Mucosa of descending colon (tissue), 3 donors: ENCODE measurements around the gene PHF13. TPM values are rescaled to one million over a fixed set of nuclear protein-coding genes. Genes with fewer than 3 reads are reported as not detected.

Experiments used
- ATAC-seq: fragments of 200-7000 bp; cut with Tn5 transposase; one replicate; pipeline ENCODE4 v1.9.1; 2020; ENCODE audit warnings: mild to moderate bottlenecking, moderate library complexity
- DNase-seq, 3 donors: peaks; one replicate each; pipeline ENCODE4 v3.0.0-alpha.2; 2020
- H3K36me3 ChIP-seq: fragments of 200-600 bp; one replicate; pipeline ENCODE4 v1.8.0; 2021; ENCODE audit warnings: low read depth, mild to moderate bottlenecking
- H3K4me1 ChIP-seq: fragments of 200-600 bp; one replicate; pipeline ENCODE4 v1.8.0; 2021; ENCODE audit warnings: low read depth, mild to moderate bottlenecking
- H3K4me3 ChIP-seq: fragments of 200-600 bp; one replicate; pipeline ENCODE4 v1.8.0; 2021; ENCODE audit warnings: mild to moderate bottlenecking
- H3K9me3 ChIP-seq: fragments of 200-600 bp; one replicate; pipeline ENCODE4 v1.8.0; 2021; ENCODE audit warnings: mild to moderate bottlenecking
- intact Hi-C, 2 donors: fragments of 100-400 bp; cut with DNase I in 1 of 2; cut with micrococcal nuclease in 1 of 2; formaldehyde crosslinking; loops; one replicate each; pipeline versions ENCODE4 v1.11.0 to v1.11.1; 2022; cut with DNase I, micrococcal nuclease
- total RNA-seq, 3 donors: library from RNA; stranded (reverse); fragmentation: NEBNext Ultra II Directional in 2 of 3; extraction: Animal tissue kit (Norgen Biotek cat#: 25700) in 2 of 3; gene quantifications; one replicate each; pipeline versions ENCODE4 v1.2.1 to v1.2.4, GENCODE V29; 2021 to 2023
- TF ChIP-seq, protein P1 (sequence below): fragments of 200-600 bp; IDR thresholded peaks from one replicate; pipeline ENCODE4 v1.8.0; 2022; ENCODE audit warnings: antibody characterized with exemption, mild to moderate bottlenecking
- donor health status: DM: no; HTN: no; CAD: no; lungs with moderate emphysema.
- donor health status: DM: no; HTN: no; CAD: no.
- donor health status: DM: no; HTN: yes; CAD: no.

PHF13 gene
- total RNA-seq, 3 donors from 2014 or later: 6.6 to 21.5 (median 8.9) TPM

DNA sequence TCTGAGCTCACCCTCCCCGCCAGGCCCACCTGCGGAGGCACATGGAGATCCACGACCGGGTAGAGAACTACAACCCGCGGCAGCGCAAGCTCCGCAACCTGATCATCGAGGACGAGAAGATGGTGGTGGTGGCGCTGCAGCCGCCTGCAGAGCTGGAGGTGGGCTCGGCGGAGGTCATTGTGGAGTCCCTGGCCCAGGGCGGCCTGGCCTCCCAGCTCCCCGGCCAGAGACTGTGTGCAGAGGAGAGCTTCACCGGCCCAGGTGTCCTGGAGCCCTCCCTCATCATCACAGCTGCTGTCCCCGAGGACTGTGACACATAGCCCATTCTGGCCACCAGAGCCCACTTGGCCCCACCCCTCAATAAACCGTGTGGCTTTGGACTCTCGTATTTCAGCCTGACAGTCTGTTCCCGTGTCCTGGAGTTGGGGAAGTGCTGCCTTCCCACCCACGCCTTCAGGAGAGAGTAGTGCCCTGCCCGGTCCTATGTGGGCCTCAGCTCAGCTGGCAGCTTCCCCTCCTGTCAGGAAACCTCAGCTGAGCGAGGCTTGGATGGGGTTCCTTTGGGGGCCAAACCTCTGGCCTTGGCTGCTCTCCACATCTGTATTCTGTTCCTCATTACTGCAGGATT, 24.5 kb upstream of the PHF13 start:
- Histone ChIP-seq H3K4me3 (no peak overlapping the region), H3K4me1 (no peaks in the 10 kb centered on the region), H3K9me3 (no peaks in the 10 kb centered on the region), H3K36me3 (peaks cover 4% of the 10 kb centered on the region)
- intact Hi-C loops: no loop called here
- ATAC-seq (no peak), DNase-seq (no peak)
- TF ChIP-seq, protein P1, sequence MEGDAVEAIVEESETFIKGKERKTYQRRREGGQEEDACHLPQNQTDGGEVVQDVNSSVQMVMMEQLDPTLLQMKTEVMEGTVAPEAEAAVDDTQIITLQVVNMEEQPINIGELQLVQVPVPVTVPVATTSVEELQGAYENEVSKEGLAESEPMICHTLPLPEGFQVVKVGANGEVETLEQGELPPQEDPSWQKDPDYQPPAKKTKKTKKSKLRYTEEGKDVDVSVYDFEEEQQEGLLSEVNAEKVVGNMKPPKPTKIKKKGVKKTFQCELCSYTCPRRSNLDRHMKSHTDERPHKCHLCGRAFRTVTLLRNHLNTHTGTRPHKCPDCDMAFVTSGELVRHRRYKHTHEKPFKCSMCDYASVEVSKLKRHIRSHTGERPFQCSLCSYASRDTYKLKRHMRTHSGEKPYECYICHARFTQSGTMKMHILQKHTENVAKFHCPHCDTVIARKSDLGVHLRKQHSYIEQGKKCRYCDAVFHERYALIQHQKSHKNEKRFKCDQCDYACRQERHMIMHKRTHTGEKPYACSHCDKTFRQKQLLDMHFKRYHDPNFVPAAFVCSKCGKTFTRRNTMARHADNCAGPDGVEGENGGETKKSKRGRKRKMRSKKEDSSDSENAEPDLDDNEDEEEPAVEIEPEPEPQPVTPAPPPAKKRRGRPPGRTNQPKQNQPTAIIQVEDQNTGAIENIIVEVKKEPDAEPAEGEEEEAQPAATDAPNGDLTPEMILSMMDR: no peak

DNA sequence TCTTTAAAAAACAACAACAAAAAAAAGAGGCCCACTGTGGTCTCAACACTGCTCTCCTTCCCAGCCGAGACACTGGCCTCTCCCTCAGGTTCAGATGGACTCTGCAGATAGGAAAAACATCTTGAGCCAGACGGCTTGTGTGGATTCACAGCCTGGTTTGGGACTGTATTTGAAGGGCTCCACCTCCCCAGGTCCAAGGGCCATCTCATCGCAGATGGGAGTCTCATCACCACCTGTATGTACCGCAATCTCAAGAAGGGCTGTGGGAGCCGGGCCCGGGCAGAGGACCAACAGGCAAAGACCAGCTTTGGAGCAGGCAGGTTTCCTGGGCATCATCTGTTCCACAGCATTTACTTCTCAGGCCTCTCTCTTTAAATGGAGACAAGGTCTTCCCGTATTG, 23.5 kb upstream of the PHF13 start:
- Histone ChIP-seq H3K4me1 (no peaks in the 10 kb centered on the region), H3K9me3 (no peaks in the 10 kb centered on the region), H3K36me3 (peaks cover 4% of the 10 kb centered on the region), H3K4me3 (no peak overlapping the region)
- no peak for DNase-seq
- TF ChIP-seq, protein P1: no peak
- ATAC-seq: no peak
- intact Hi-C loops: no loop called here

DNA sequence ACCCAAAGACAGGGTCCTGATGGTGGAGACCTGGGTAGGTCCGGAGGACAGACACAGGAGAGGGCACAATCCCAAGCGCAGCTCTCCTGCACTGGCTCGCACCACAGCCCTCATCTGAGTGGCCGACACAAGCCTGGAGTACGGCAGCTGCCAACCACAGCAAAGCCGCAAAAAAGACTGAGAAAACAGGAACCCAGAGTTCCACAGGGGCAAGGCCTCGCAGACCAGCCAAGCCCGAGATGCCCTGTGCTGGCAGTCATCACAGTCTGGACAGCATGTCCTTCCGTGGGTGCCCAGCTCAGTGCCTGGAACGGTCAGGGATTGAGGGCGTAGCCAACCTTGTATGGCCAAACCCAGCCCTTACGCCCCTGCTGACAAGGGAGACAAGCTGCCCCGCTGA, 22.3 kb upstream of the PHF13 start:
- H3K36me3 ChIP-seq: peaks cover 4% of the 10 kb centered on the region
- H3K9me3 ChIP-seq: no peaks in the 10 kb centered on the region
- H3K4me1 ChIP-seq: no peaks in the 10 kb centered on the region
- TF ChIP-seq, protein P1: no peak
- intact Hi-C loops: no loop called here
- ATAC-seq (peak; percentile 5), DNase-seq (no peak)
- no peak overlapping the region for H3K4me3 ChIP-seq

DNA sequence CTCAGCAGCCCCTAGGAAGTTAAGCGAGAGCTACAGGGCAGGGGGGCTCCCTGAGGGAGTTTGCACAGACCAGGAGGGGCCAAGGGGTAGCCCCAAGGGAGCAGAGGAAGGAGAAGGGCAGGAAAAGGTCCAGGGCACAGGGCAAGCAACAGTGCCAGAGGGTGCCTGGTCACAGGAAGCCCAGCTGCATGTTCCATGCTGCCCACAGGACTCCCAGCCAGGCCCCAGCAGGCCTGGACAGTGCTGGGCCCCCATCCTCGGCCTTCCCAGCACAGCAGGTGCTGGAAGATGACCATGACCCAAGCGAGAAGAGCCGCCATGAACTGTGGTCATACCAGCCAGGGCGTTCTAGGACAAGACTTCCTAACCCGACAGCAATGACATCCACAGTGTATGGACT, 21.9 kb upstream of the PHF13 start:
- Histone ChIP-seq H3K4me3 (no peak overlapping the region), H3K4me1 (no peaks in the 10 kb centered on the region), H3K9me3 (no peaks in the 10 kb centered on the region), H3K36me3 (peaks cover 4% of the 10 kb centered on the region)
- TF ChIP-seq, protein P1: no peak
- intact Hi-C loops: no loop called here
- DNase-seq (no peak), ATAC-seq (no peak)

DNA sequence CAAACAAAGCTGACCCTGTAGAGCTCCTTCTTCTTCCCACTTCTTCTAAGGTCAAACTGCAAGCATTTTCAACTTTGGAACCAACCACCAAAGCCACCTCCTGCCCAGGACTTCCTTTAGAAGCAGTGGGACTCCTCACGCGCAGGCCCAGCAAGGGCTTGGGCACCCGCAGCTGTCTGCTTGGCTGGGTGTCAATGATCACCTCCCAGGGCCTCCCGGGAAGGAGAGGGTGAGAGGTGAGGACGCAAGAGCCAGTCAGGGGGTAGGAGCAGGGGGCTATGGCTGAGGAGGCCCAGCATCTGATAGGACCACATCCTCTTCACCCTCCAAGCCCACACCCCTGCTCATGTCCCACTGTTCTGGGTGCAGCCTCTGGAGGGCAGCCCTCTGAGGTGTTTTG, 21.1 kb upstream of the PHF13 start:
- peaks cover 4% of the 10 kb centered on the region for H3K36me3 ChIP-seq
- no peak for ATAC-seq
- TF ChIP-seq, protein P1: no peak
- no peak for DNase-seq
- H3K4me3 ChIP-seq: no peak overlapping the region
- intact Hi-C loops: no loop called here
- no peaks in the 10 kb centered on the region for H3K9me3 ChIP-seq
- no peaks in the 10 kb centered on the region for H3K4me1 ChIP-seq
